Measurements from ENCODE around the gene CD33. TPM values are rescaled to one million over a fixed set of nuclear protein-coding genes. Genes with fewer than 3 reads are reported as not detected.

Gene CD33
- total and polyA plus RNA-seq, 9 of the 15 experiments (the other 6 are each of a cell fraction or from before 2014, with no cell fraction given) = 36.1 to 88.6 (median 49.6) TPM

DNA sequence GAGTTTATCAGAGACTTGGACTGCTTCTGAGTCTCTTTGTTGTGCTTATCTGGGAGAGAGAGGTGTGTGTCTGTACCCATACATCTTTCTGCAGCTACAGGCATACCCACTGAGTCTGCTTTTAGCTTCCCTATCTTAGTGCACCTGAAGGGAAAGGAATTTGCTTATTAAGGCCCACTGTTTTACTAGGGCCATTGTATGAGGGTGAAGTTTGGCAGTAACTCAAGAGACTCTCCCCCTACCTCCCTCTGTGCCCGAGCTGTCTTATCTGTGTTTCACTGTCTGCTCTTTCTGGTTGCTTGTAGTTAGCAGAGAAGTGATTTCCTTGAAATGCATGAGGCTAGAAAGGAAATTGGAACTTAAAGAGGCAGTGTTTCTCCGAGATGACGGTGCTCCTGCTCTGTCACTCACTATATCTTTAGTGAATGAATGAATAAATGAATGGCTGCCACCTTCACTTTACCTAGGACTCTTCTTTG, 678 bp upstream of the CD33 start (continued):
- TF ChIP-seq, protein P1, sequence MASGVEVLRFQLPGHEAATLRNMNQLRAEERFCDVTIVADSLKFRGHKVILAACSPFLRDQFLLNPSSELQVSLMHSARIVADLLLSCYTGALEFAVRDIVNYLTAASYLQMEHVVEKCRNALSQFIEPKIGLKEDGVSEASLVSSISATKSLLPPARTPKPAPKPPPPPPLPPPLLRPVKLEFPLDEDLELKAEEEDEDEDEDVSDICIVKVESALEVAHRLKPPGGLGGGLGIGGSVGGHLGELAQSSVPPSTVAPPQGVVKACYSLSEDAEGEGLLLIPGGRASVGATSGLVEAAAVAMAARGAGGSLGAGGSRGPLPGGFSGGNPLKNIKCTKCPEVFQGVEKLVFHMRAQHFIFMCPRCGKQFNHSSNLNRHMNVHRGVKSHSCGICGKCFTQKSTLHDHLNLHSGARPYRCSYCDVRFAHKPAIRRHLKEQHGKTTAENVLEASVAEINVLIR (CRISPR knock-in tag; IDR thresholded peaks at IDR 0.05) = no peak
- TF ChIP-seq PCBP1 (IDR thresholded peaks at IDR 0.05; ENCODE audit: low read depth, low read length, poor library complexity, severe bottlenecking) = no peak
- no peak for TF ChIP-seq ZBTB26 (CRISPR knock-in tag; IDR thresholded peaks at IDR 0.05)
- no peak for TF ChIP-seq ELF2 (CRISPR knock-in tag; IDR thresholded peaks at IDR 0.05)
- no peak for TF ChIP-seq ZNF444 (CRISPR knock-in tag; IDR thresholded peaks at IDR 0.05)
- TF ChIP-seq SMARCA4 (IDR thresholded peaks at IDR 0.05) = peak; percentile 76
- peak; percentile 45; the same call in 1 of the 2 replicates for TF ChIP-seq PHB2 (IDR thresholded peaks at IDR 0.05; ENCODE audit: low read depth)
- no peak for TF ChIP-seq SAFB (IDR thresholded peaks at IDR 0.05; ENCODE audit: borderline replicate concordance, low read depth, low read length)
- no peak for TF ChIP-seq ZNF408 (CRISPR knock-in tag; IDR thresholded peaks at IDR 0.05; ENCODE audit: low read depth)
- TF ChIP-seq ZNF644 (tag; IDR thresholded peaks at IDR 0.05; ENCODE audit: low read depth) = no peak
- TF ChIP-seq FOXJ2 (tag; IDR thresholded peaks at IDR 0.05) = 0 out of 2 replicates have a peak, but pooled peaks have one; percentile 38
- no peak for TF ChIP-seq RAD21 (CRISPR knock-in tag; conservative IDR thresholded peaks at IDR 0.05 in 1 of 2, IDR thresholded peaks at IDR 0.05 in 1 of 2)
- no peak for TF ChIP-seq CBX5 (IDR thresholded peaks at IDR 0.05; ENCODE audit: borderline replicate concordance, low read depth)
- TF ChIP-seq, protein P2, sequence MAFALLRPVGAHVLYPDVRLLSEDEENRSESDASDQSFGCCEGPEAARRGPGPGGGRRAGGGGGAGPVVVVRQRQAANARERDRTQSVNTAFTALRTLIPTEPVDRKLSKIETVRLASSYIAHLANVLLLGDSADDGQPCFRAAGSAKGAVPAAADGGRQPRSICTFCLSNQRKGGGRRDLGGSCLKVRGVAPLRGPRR (CRISPR knock-in tag; IDR thresholded peaks at IDR 0.05) = no peak
- TF ChIP-seq ETS2 (tag; IDR thresholded peaks at IDR 0.05; ENCODE audit: borderline replicate concordance, poor library complexity, severe bottlenecking) = no peak
- TF ChIP-seq ZNF655 (CRISPR knock-in tag; IDR thresholded peaks at IDR 0.05) = no peak
- TF ChIP-seq HEY1 (CRISPR knock-in tag; IDR thresholded peaks at IDR 0.05; ENCODE audit: borderline replicate concordance) = no peak
- TF ChIP-seq FOS (IDR thresholded peaks at IDR 0.05; ENCODE audit: extremely low read depth, insufficient read length) = no peak
- TF ChIP-seq MXD1 (CRISPR knock-in tag; IDR thresholded peaks at IDR 0.05; ENCODE audit: borderline replicate concordance, poor library complexity, severe bottlenecking) = no peak
- no peak for TF ChIP-seq ZNF778 (CRISPR knock-in tag; IDR thresholded peaks at IDR 0.05)
- TF ChIP-seq ZNF23 (CRISPR knock-in tag; IDR thresholded peaks at IDR 0.05) = no peak
- no peak for TF ChIP-seq NFATC3 (IDR thresholded peaks at IDR 0.05)
- TF ChIP-seq POU5F1 (IDR thresholded peaks at IDR 0.05; ENCODE audit: borderline replicate concordance, low read depth, low read length, partially characterized antibody) = no peak
